GM23338 (cell line): ENCODE results near the gene HMGCL. TPM values are rescaled to one million over a fixed set of nuclear protein-coding genes. Genes with fewer than 3 reads are reported as not detected.

Experiments used
- ATAC-seq: fragments of 200-7000 bp; cut with Tn5 transposase; 3 replicates; pipeline ENCODE4 v1.9.1; 2020
- DNase-seq: peaks from one replicate; pipeline ENCODE4 v3.0.0-alpha.2; 2015; ENCODE audit warnings: low spot score
- H2AFZ ChIP-seq: fragments of 200-600 bp; sonication (generic); 2 replicates; pipeline ENCODE4 v1.8.0; 2016; ENCODE audit warnings: antibody characterized with exemption, mild to moderate bottlenecking, moderate library complexity
- H3F3A ChIP-seq: fragments of 200-600 bp; sonication (generic); replicated peaks from 2 replicates; pipeline ENCODE4 v1.8.0; 2017; ENCODE audit warnings: antibody characterized with exemption, mixed run types, low read depth
- H3K27ac ChIP-seq: fragments of 200-600 bp; sonication (generic); 2 replicates; pipeline ENCODE4 v1.6.1; 2016; ENCODE audit warnings: low read depth
- H3K27me3 ChIP-seq: fragments of 200-600 bp; sonication (generic); 2 replicates; pipeline ENCODE4 v1.8.0; 2016; ENCODE audit warnings: mild to moderate bottlenecking, mixed run types, moderate library complexity; ENCODE audit not compliant: insufficient read depth
- H3K36me3 ChIP-seq: fragments of 200-600 bp; sonication (generic); 2 replicates; pipeline ENCODE4 v1.8.0; 2016; ENCODE audit warnings: mild to moderate bottlenecking; ENCODE audit not compliant: insufficient read depth
- H3K4me1 ChIP-seq: fragments of 200-600 bp; sonication (generic); 2 replicates; pipeline ENCODE4 v1.8.0; 2016; ENCODE audit warnings: mild to moderate bottlenecking, moderate library complexity; ENCODE audit not compliant: insufficient read depth
- H3K4me2 ChIP-seq: fragments of 200-600 bp; sonication (generic); 2 replicates; pipeline ENCODE4 v1.7.1; 2017; ENCODE audit warnings: mixed run types
- H3K4me3 ChIP-seq: fragments of 200-600 bp; sonication (generic); 2 replicates; pipeline ENCODE4 v1.6.1; 2016; ENCODE audit warnings: mixed run types
- H3K79me2 ChIP-seq: fragments of 200-600 bp; sonication (generic); replicated peaks from 2 replicates; pipeline ENCODE4 v1.8.0; 2017; ENCODE audit warnings: mild to moderate bottlenecking; ENCODE audit not compliant: insufficient read depth
- H3K9me2 ChIP-seq: fragments of 200-600 bp; sonication (generic); 2 replicates; pipeline ENCODE4 v1.8.0; 2017; ENCODE audit not compliant: insufficient read depth
- H4K20me1 ChIP-seq: fragments of 200-600 bp; sonication (generic); replicated peaks from 2 replicates; pipeline ENCODE4 v1.8.0; 2017; ENCODE audit warnings: mild to moderate bottlenecking; ENCODE audit not compliant: insufficient read depth
- H3K27ac Mint-ChIP-seq: 2 replicates; pipeline ENCODE4 v1.8.0; 2020; ENCODE audit warnings: inconsistent platforms, mild to moderate bottlenecking, moderate library complexity, mixed read lengths
- H3K27me3 Mint-ChIP-seq: 3 replicates; pipeline ENCODE4 v1.8.0; 2022; ENCODE audit warnings: low read depth, mild to moderate bottlenecking, moderate library complexity, mixed read lengths, inconsistent platforms; ENCODE audit not compliant: insufficient read depth, poor library complexity
- H3K36me3 Mint-ChIP-seq: 3 replicates; pipeline ENCODE4 v1.8.0; 2021; ENCODE audit warnings: low read depth, mild to moderate bottlenecking, inconsistent platforms, moderate library complexity, mixed read lengths
- H3K4me1 Mint-ChIP-seq: 3 replicates; pipeline ENCODE4 v1.8.0; 2020; ENCODE audit warnings: mild to moderate bottlenecking, inconsistent platforms, mixed read lengths
- H3K4me3 Mint-ChIP-seq: 3 replicates; pipeline ENCODE4 v1.8.0; 2021; ENCODE audit warnings: moderate library complexity, mild to moderate bottlenecking, inconsistent platforms, mixed read lengths
- H3K9me3 Mint-ChIP-seq: 3 replicates; pipeline ENCODE4 v1.8.0; 2020; ENCODE audit warnings: moderate library complexity, mild to moderate bottlenecking, inconsistent platforms, mixed read lengths
- CREB1 ChIP-seq: fragments of 250-450 bp; sonication (Bioruptor Pico); IDR thresholded peaks from 2 replicates; pipeline ENCODE4 v1.5.0; 2020; ENCODE audit warnings: low read depth, mild to moderate bottlenecking, moderate library complexity
- CTCF ChIP-seq, 2 experiments: fragments of 200-600 bp in 1 of 2; sonication (generic) in 1 of 2; conservative IDR thresholded peaks; 2 replicates each; pipeline versions ENCODE4 v1.5.1 to v1.6.1; 2016 to 2017; ENCODE audit warnings: antibody characterized with exemption in 2 of 2, low read depth in 2 of 2, mild to moderate bottlenecking in 2 of 2, moderate library complexity in 1 of 2
- ETS1 ChIP-seq: IDR thresholded peaks from 2 replicates; pipeline ENCODE4 v1.6.1; 2016; ENCODE audit warnings: antibody characterized with exemption
- JUNB ChIP-seq: IDR thresholded peaks from one replicate; pipeline ENCODE4 v1.6.1; 2016; ENCODE audit warnings: antibody characterized with exemption; ENCODE audit not compliant: unreplicated experiment
- NANOG ChIP-seq: IDR thresholded peaks from 2 replicates; pipeline ENCODE4 v1.6.1; 2016; ENCODE audit warnings: antibody characterized with exemption, borderline replicate concordance
- POLR2AphosphoS5 ChIP-seq: IDR thresholded peaks from 2 replicates; pipeline ENCODE4 v1.6.1; 2016; ENCODE audit warnings: antibody characterized with exemption, low read depth
- REST ChIP-seq: IDR thresholded peaks from one replicate; pipeline ENCODE4 v1.6.1; 2018; ENCODE audit warnings: antibody characterized with exemption; ENCODE audit not compliant: unreplicated experiment
- STAT1 ChIP-seq: IDR thresholded peaks from one replicate; pipeline ENCODE4 v1.6.1; 2016; ENCODE audit warnings: antibody characterized with exemption; ENCODE audit not compliant: unreplicated experiment
- ZNF331 ChIP-seq: fragments of 250-450 bp; sonication (Bioruptor Pico); IDR thresholded peaks from 2 replicates; pipeline ENCODE4 v1.5.0; 2020; ENCODE audit warnings: low read depth, mild to moderate bottlenecking, moderate library complexity
- polyA plus RNA-seq: library from polyadenylated mRNA; unstranded; fragments of >200 nt; fragmentation: Nextera tagmentation; extraction: Ambion mirVana; gene quantifications from 2 replicates; pipeline ENCODE4 v1.2.1, GENCODE V29; 2016
- total RNA-seq: library from RNA; depleted of rRNA; stranded (reverse); fragments of >200 nt; shearing (Covaris generic); gene quantifications from 2 replicates; pipeline ENCODE4 v1.2.3, GENCODE V29; 2014

The HMGCL gene
- total and polyA plus RNA-seq, 2 experiments from 2014 or later = 11.6 to 13.7 TPM

GRCh38 chr1:23800400-23801337 is 24.6 kb downstream of the HMGCL start, which contains the start of gene GALE (continued):
- TF ChIP-seq REST = no peak
- no peak for TF ChIP-seq NANOG
- no peak for TF ChIP-seq JUNB

- TF ChIP-seq STAT1 = no peak
- peak; percentile 57; the same call in 1 of the 2 replicates for TF ChIP-seq POLR2AphosphoS5
- no peak for TF ChIP-seq CTCF (conservative IDR thresholded peaks at IDR 0.05; ENCODE audit: low read depth in 2 of 2)
- TF ChIP-seq CREB1 = no peak
- no peak for TF ChIP-seq ZNF331 (CRISPR knock-in tag)
- TF ChIP-seq NANOG = no peak
- peak; percentile 76 for TF ChIP-seq ETS1
- peaks cover 14% of the 10 kb centered on the region for H3K4me1 Mint-ChIP-seq
- peak overlapping the region; percentile 94 for H2AFZ ChIP-seq
These were observed 25.4 kb downstream of the HMGCL start for GRCh38 chr1:23799570-23800399.

More at GRCh38 chr1:23799570-23800399, 25.4 kb downstream of the HMGCL start:
- Histone ChIP-seq H4K20me1 (0 out of 2 replicates have a peak, but pooled peaks cover 8% of the 10 kb centered on the region), H3K36me3 (no peaks in the 10 kb centered on the region), H3K27me3 (peaks cover 14% of the 10 kb centered on the region), H3K4me3 (peak overlapping the region; percentile 91), H3K79me2 (no peaks in the 10 kb centered on the region), H3F3A (peaks cover 11% of the 10 kb centered on the region; the same call in 1 of the 2 replicates), H3K4me1 (peaks cover 15% of the 10 kb centered on the region), H3K9me2 (no peaks in the 10 kb centered on the region), H3K27ac (no peak overlapping the region), H3K4me2 (peak overlapping the region; percentile 98)
- Mint-ChIP-seq H3K4me3 (peak overlapping the region; percentile 98), H3K9me3 (no peaks in the 10 kb centered on the region), H3K27ac (peak overlapping the region; percentile 97), H3K27me3 (peaks cover 21% of the 10 kb centered on the region), H3K36me3 (peaks cover 31% of the 10 kb centered on the region)
- peak; percentile 78 for DNase-seq
- peak; percentile 26 for ATAC-seq
